LNCaP clone FGC (cell line): Measurements from ENCODE around the gene TK2.
A peak's percentile ranks its signal among the peaks of the same experiment; 100 is the strongest.

Experiments
- DNase-seq: peaks from one replicate; pipeline ENCODE4 v3.0.0-alpha.2; 2011; ENCODE audit warnings: low read depth
- H3K4me3 ChIP-seq: 2 replicates; pipeline ENCODE4 v1.5.1; 2011; ENCODE audit warnings: mild to moderate bottlenecking, low read depth, low read length, control low read depth
- CTCF ChIP-seq: IDR thresholded peaks from 2 replicates; pipeline ENCODE4 v1.5.1; 2012; ENCODE audit warnings: mild to moderate bottlenecking; ENCODE audit not compliant: control insufficient read depth, insufficient read depth; ENCODE audit errors: extremely low read depth

TK2 gene

GRCh38 chr16:66484453-66485213, 65.3 kb downstream of the TK2 start:
- TF ChIP-seq CTCF = no peak
- no peak for DNase-seq
- H3K4me3 ChIP-seq = no peak overlapping the region

GRCh38 chr16:66483689-66484452, 66.1 kb downstream of the TK2 start:
- no peak overlapping the region for H3K4me3 ChIP-seq
- peak; percentile 99 for TF ChIP-seq CTCF

GRCh38 chr16:66481943-66482390, 68.0 kb downstream of the TK2 start:
- no peak for TF ChIP-seq CTCF
- H3K4me3 ChIP-seq = no peak overlapping the region
- DNase-seq = no peak

More at GRCh38 chr16:66483689-66484452, 66.1 kb downstream of the TK2 start:
- no peak for DNase-seq

GRCh38 chr16:66481081-66481942, 68.6 kb downstream of the TK2 start:
- no peak for DNase-seq
- TF ChIP-seq CTCF = no peak
- no peak overlapping the region for H3K4me3 ChIP-seq

GRCh38 chr16:66480265-66481080, 69.4 kb downstream of the TK2 start:
- no peak overlapping the region for H3K4me3 ChIP-seq
- no peak for TF ChIP-seq CTCF
- no peak for DNase-seq
